K562 (cell line): ENCODE results near the gene TUBGCP6. TPM values are rescaled to one million over a fixed set of nuclear protein-coding genes. Genes with fewer than 3 reads are reported as not detected.
A peak's percentile ranks its signal among the peaks of the same experiment; 100 is the strongest.

Experiments
- BMI1 ChIP-seq: fragments of 150-350 bp; IDR thresholded peaks from 2 replicates; pipeline ENCODE4 v1.6.1; 2014; ENCODE audit warnings: low read length
- CCNT2 ChIP-seq: IDR thresholded peaks from 2 replicates; pipeline ENCODE4 v1.6.1; 2011; ENCODE audit warnings: borderline replicate concordance, low read depth, mild to moderate bottlenecking, moderate library complexity, mixed read lengths, low read length; ENCODE audit not compliant: insufficient read length; ENCODE audit errors: extremely low read depth
- CREBBP ChIP-seq: IDR thresholded peaks from one replicate; pipeline ENCODE4 v1.6.1; 2012; ENCODE audit warnings: low read depth, mild to moderate bottlenecking, control low read depth, inconsistent platforms, low read length
- CREM ChIP-seq: IDR thresholded peaks from 2 replicates; pipeline ENCODE4 v1.6.1; 2014; ENCODE audit warnings: antibody characterized with exemption, low read depth
- DNMT1 ChIP-seq: fragments of 450-650 bp; IDR thresholded peaks from 2 replicates; pipeline ENCODE4 v1.6.1; 2016; ENCODE audit warnings: antibody characterized with exemption, mild to moderate bottlenecking
- ERF ChIP-seq: fragments of 450-650 bp; formaldehyde crosslinking; IDR thresholded peaks from 2 replicates; pipeline ENCODE4 v1.4.0; 2020; ENCODE audit warnings: mild to moderate bottlenecking, mixed read lengths
- FOXJ3 ChIP-seq: sonication (generic); formaldehyde crosslinking; IDR thresholded peaks from 2 replicates; pipeline ENCODE4 v1.4.0; 2020; ENCODE audit warnings: mild to moderate bottlenecking, missing genetic modification reagents
- HMGN3 ChIP-seq: IDR thresholded peaks from 2 replicates; pipeline ENCODE4 v1.6.1; 2011; ENCODE audit warnings: borderline replicate concordance, low read depth, mild to moderate bottlenecking, mixed read lengths, low read length; ENCODE audit not compliant: insufficient read length; ENCODE audit errors: extremely low read depth
- MAFF ChIP-seq: IDR thresholded peaks from 2 replicates; pipeline ENCODE4 v1.6.1; 2012; ENCODE audit warnings: low read length, improper control_type of control experiment
- MAFG ChIP-seq: fragments of 450-650 bp; conservative IDR thresholded peaks from 2 replicates; pipeline ENCODE4 v1.6.1; 2016; ENCODE audit warnings: missing genetic modification characterization, missing compliant biosample characterization
- MAZ ChIP-seq, 2 experiments: fragments of 450-650 bp in 1 of 2; sonication (generic) in 1 of 2; formaldehyde crosslinking; IDR thresholded peaks in 1 of 2; conservative IDR thresholded peaks in 1 of 2; 2 replicates each; pipeline versions ENCODE4 v1.4.0 to v1.5.0; 2020; ENCODE audit warnings: mild to moderate bottlenecking in 1 of 2, missing genetic modification reagents in 1 of 2
- MCM3 ChIP-seq: fragments of 450-650 bp; IDR thresholded peaks from 2 replicates; pipeline ENCODE4 v1.6.1; 2016
- MEIS2 ChIP-seq: fragments of 450-650 bp; IDR thresholded peaks from 2 replicates; pipeline ENCODE4 v1.6.1; 2014; ENCODE audit warnings: mild to moderate bottlenecking; ENCODE audit not compliant: partially characterized antibody
- POLR2G ChIP-seq: fragments of 200-400 bp; formaldehyde crosslinking; IDR thresholded peaks from 2 replicates; pipeline ENCODE4 v1.6.1; 2017; ENCODE audit warnings: low read depth, mild to moderate bottlenecking, antibody characterized with exemption, low read length, moderate library complexity
- SMARCA5 ChIP-seq: fragments of 450-650 bp; IDR thresholded peaks from 2 replicates; pipeline ENCODE4 v1.6.1; 2016
- SMC3 ChIP-seq: conservative IDR thresholded peaks from 2 replicates; pipeline ENCODE4 v1.6.1; 2011; ENCODE audit warnings: low read depth, low read length, improper control_type of control experiment; ENCODE audit not compliant: insufficient read depth
- TBP ChIP-seq: optimal IDR thresholded peaks from 2 replicates; pipeline ENCODE3; 2011; ENCODE audit warnings: low read depth, low read length, improper control_type of control experiment
- WHSC1 ChIP-seq: IDR thresholded peaks from one replicate; pipeline ENCODE4 v1.6.1; 2012; ENCODE audit warnings: low read length, control low read depth, inconsistent platforms
- ZNF143 ChIP-seq: sonication (generic); formaldehyde crosslinking; IDR thresholded peaks from 2 replicates; pipeline ENCODE4 v1.9.0; 2022; ENCODE audit warnings: mild to moderate bottlenecking, missing genetic modification reagents
- ZNF445 ChIP-seq: fragments of 250-450 bp; sonication (Bioruptor Pico); IDR thresholded peaks from 2 replicates; pipeline ENCODE4 v1.4.0; 2020; ENCODE audit warnings: low read depth, mild to moderate bottlenecking, moderate library complexity
- polyA plus RNA-seq, 8 experiments: library from polyadenylated mRNA; depleted of rRNA in 4 of 8; stranded (reverse) in 5 of 8; unstranded in 3 of 8; fragments of >200 nt; fragmentation: Nextera tagmentation in 2 of 8; fragmentation: Illumina TruSeq in 1 of 8; extraction: Ambion mirVana in 2 of 8; extraction: Trizol in 1 of 8; gene quantifications; 2 replicates each; pipeline versions ENCODE4 v1.2.1 to v1.2.3, GENCODE V29; 2011 to 2014; ENCODE audit warnings: inconsistent platforms in 1 of 8, missing spikeins in 1 of 8
- total RNA-seq, 7 experiments: library from RNA; depleted of rRNA in 6 of 7; stranded (reverse); fragments of >200 nt in 6 of 7; fragmentation: Illumina TruSeq in 2 of 7; extraction: Trizol in 2 of 7; gene quantifications; 2 replicates each; pipeline versions ENCODE4 v1.2.1 to v1.2.3, GENCODE V29; 2011 to 2021; ENCODE audit warnings: low replicate concordance in 1 of 7
- TF ChIP-seq, protein P1 (sequence below): fragments of 250-450 bp; sonication (Bioruptor Pico); IDR thresholded peaks from 2 replicates; pipeline ENCODE4 v1.4.0; 2020; ENCODE audit warnings: mild to moderate bottlenecking, moderate library complexity
- TF ChIP-seq, protein P2 (sequence below): IDR thresholded peaks from 2 replicates; pipeline ENCODE4 v1.6.1; 2011; ENCODE audit warnings: borderline replicate concordance, low read depth, mild to moderate bottlenecking, moderate library complexity, low read length; ENCODE audit not compliant: insufficient read depth, poor library complexity, severe bottlenecking

Gene TUBGCP6
- total and polyA plus RNA-seq, 9 of the 15 experiments (the other 6 are each of a cell fraction or from before 2014, with no cell fraction given) = 0.76 to 33.0 (median 10.1) TPM

GRCh38 chr22:50169774-50170341 lies 75.0 kb downstream of the TUBGCP6 start (continued):
- TF ChIP-seq MCM3 = no peak
- TF ChIP-seq, protein P1, sequence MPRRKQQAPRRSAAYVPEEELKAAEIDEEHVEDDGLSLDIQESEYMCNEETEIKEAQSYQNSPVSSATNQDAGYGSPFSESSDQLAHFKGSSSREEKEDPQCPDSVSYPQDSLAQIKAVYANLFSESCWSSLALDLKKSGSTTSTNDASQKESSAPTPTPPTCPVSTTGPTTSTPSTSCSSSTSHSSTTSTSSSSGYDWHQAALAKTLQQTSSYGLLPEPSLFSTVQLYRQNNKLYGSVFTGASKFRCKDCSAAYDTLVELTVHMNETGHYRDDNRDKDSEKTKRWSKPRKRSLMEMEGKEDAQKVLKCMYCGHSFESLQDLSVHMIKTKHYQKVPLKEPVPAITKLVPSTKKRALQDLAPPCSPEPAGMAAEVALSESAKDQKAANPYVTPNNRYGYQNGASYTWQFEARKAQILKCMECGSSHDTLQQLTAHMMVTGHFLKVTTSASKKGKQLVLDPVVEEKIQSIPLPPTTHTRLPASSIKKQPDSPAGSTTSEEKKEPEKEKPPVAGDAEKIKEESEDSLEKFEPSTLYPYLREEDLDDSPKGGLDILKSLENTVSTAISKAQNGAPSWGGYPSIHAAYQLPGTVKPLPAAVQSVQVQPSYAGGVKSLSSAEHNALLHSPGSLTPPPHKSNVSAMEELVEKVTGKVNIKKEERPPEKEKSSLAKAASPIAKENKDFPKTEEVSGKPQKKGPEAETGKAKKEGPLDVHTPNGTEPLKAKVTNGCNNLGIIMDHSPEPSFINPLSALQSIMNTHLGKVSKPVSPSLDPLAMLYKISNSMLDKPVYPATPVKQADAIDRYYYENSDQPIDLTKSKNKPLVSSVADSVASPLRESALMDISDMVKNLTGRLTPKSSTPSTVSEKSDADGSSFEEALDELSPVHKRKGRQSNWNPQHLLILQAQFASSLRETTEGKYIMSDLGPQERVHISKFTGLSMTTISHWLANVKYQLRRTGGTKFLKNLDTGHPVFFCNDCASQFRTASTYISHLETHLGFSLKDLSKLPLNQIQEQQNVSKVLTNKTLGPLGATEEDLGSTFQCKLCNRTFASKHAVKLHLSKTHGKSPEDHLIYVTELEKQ (CRISPR knock-in tag) = no peak
- no peak for TF ChIP-seq FOXJ3 (CRISPR knock-in tag)
- TF ChIP-seq MEIS2 = peak; percentile 48
- TF ChIP-seq POLR2G = peak; percentile 63
- TF ChIP-seq SMARCA5 = no peak
- peak; percentile 36; the same call in 1 of the 2 replicates for TF ChIP-seq MAFG (tag)
- TF ChIP-seq ERF = no peak
- TF ChIP-seq CREM = peak; percentile 51; the same call in 1 of the 2 replicates
- TF ChIP-seq TBP = peak; percentile 44
- TF ChIP-seq, protein P2, sequence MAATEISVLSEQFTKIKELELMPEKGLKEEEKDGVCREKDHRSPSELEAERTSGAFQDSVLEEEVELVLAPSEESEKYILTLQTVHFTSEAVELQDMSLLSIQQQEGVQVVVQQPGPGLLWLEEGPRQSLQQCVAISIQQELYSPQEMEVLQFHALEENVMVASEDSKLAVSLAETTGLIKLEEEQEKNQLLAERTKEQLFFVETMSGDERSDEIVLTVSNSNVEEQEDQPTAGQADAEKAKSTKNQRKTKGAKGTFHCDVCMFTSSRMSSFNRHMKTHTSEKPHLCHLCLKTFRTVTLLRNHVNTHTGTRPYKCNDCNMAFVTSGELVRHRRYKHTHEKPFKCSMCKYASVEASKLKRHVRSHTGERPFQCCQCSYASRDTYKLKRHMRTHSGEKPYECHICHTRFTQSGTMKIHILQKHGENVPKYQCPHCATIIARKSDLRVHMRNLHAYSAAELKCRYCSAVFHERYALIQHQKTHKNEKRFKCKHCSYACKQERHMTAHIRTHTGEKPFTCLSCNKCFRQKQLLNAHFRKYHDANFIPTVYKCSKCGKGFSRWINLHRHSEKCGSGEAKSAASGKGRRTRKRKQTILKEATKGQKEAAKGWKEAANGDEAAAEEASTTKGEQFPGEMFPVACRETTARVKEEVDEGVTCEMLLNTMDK = no peak
- TF ChIP-seq CREBBP = no peak
- TF ChIP-seq SMC3 = no peak
- no peak for TF ChIP-seq DNMT1
- no peak for TF ChIP-seq ZNF445 (CRISPR knock-in tag)
- TF ChIP-seq ZNF143 (CRISPR knock-in tag) = no peak
- peak; percentile 90 for TF ChIP-seq CCNT2
- TF ChIP-seq HMGN3 = peak; percentile 60
- TF ChIP-seq MAFF = peak; percentile 37
- peak; percentile 47 to 67; a peak in 2 of 4 replicates for TF ChIP-seq MAZ (CRISPR knock-in tag; conservative IDR thresholded peaks at IDR 0.05 in 1 of 2, IDR thresholded peaks at IDR 0.05 in 1 of 2)
- no peak for TF ChIP-seq BMI1
- no peak for TF ChIP-seq WHSC1
